ENCODE measurements around the gene METTL21A.

DNA sequence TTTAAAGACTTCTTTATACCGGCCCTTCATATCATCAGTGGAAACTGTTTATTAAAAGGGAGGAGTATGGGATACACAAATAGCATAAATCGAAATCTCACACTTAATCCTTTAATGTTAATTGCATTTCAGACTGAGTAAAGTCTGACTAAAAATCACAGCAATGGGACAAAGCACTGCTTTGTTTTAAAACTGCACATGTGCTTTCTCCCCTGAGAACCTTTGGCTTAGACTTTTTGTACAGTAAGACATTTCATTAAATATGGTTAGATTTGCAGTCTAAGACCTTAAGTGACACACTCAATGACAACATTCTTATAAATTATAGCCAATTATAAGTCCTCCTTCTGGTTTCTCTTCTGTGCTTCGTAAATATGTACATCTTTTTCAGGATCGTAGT is 12.5 kb downstream of the METTL21A start:
- TF ChIP-seq, protein P1, sequence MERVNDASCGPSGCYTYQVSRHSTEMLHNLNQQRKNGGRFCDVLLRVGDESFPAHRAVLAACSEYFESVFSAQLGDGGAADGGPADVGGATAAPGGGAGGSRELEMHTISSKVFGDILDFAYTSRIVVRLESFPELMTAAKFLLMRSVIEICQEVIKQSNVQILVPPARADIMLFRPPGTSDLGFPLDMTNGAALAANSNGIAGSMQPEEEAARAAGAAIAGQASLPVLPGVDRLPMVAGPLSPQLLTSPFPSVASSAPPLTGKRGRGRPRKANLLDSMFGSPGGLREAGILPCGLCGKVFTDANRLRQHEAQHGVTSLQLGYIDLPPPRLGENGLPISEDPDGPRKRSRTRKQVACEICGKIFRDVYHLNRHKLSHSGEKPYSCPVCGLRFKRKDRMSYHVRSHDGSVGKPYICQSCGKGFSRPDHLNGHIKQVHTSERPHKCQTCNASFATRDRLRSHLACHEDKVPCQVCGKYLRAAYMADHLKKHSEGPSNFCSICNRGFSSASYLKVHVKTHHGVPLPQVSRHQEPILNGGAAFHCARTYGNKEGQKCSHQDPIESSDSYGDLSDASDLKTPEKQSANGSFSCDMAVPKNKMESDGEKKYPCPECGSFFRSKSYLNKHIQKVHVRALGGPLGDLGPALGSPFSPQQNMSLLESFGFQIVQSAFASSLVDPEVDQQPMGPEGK (CRISPR knock-in tag; IDR thresholded peaks at IDR 0.05), result no peak
- TF ChIP-seq CREB1 (IDR thresholded peaks at IDR 0.05), result no peak
- TF ChIP-seq CREB1 (CRISPR knock-in tag; IDR thresholded peaks at IDR 0.05), result no peak
- TF ChIP-seq SMC3 (IDR thresholded peaks at IDR 0.05; ENCODE audit: low read length), result no peak
- no peak for TF ChIP-seq EHMT2 (IDR thresholded peaks at IDR 0.05; ENCODE audit: borderline replicate concordance, low read depth, low read length)
- no peak for TF ChIP-seq EZH2 (conservative IDR thresholded peaks at IDR 0.05; ENCODE audit: low read depth, low read length)
- TF ChIP-seq, protein P2, sequence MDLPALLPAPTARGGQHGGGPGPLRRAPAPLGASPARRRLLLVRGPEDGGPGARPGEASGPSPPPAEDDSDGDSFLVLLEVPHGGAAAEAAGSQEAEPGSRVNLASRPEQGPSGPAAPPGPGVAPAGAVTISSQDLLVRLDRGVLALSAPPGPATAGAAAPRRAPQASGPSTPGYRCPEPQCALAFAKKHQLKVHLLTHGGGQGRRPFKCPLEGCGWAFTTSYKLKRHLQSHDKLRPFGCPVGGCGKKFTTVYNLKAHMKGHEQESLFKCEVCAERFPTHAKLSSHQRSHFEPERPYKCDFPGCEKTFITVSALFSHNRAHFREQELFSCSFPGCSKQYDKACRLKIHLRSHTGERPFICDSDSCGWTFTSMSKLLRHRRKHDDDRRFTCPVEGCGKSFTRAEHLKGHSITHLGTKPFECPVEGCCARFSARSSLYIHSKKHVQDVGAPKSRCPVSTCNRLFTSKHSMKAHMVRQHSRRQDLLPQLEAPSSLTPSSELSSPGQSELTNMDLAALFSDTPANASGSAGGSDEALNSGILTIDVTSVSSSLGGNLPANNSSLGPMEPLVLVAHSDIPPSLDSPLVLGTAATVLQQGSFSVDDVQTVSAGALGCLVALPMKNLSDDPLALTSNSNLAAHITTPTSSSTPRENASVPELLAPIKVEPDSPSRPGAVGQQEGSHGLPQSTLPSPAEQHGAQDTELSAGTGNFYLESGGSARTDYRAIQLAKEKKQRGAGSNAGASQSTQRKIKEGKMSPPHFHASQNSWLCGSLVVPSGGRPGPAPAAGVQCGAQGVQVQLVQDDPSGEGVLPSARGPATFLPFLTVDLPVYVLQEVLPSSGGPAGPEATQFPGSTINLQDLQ (CRISPR knock-in tag; IDR thresholded peaks at IDR 0.05), result no peak
- TF ChIP-seq ZNF274 (CRISPR knock-in tag; IDR thresholded peaks at IDR 0.05), result no peak
- TF ChIP-seq, protein P3, sequence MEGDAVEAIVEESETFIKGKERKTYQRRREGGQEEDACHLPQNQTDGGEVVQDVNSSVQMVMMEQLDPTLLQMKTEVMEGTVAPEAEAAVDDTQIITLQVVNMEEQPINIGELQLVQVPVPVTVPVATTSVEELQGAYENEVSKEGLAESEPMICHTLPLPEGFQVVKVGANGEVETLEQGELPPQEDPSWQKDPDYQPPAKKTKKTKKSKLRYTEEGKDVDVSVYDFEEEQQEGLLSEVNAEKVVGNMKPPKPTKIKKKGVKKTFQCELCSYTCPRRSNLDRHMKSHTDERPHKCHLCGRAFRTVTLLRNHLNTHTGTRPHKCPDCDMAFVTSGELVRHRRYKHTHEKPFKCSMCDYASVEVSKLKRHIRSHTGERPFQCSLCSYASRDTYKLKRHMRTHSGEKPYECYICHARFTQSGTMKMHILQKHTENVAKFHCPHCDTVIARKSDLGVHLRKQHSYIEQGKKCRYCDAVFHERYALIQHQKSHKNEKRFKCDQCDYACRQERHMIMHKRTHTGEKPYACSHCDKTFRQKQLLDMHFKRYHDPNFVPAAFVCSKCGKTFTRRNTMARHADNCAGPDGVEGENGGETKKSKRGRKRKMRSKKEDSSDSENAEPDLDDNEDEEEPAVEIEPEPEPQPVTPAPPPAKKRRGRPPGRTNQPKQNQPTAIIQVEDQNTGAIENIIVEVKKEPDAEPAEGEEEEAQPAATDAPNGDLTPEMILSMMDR (CRISPR knock-in tag; IDR thresholded peaks at IDR 0.05), result no peak

Measured in HepG2 (cell line).